T-helper 1 cell treated with Interleukin-12 subunit alpha and Interleukin-12 subunit beta and Interleukin-4 antibody, amounts not matched to agents 30 ng/mL and 1 ng/mL, for 36 hours (primary cell): ENCODE measurements around the gene CD80. TPM values are rescaled to one million over a fixed set of nuclear protein-coding genes. Genes with fewer than 3 reads are reported as not detected.
"Not testable (repeated sequence)": the region's sequence is repeated elsewhere in the genome, so short reads cannot be mapped to it uniquely, and the experiment has no call there.

ENCODE experiments used
- intact Hi-C: fragments of 100-400 bp; cut with micrococcal nuclease; formaldehyde crosslinking; loops from one replicate; pipeline ENCODE4 v1.15.1; 2024
- total RNA-seq: library from RNA; stranded (reverse); gene quantifications from 2 replicates; pipeline ENCODE4 v1.2.3, GENCODE V29; 2022

Gene CD80
- total RNA-seq, 1 donor from 2014 or later, result 17.7 TPM

DNA sequence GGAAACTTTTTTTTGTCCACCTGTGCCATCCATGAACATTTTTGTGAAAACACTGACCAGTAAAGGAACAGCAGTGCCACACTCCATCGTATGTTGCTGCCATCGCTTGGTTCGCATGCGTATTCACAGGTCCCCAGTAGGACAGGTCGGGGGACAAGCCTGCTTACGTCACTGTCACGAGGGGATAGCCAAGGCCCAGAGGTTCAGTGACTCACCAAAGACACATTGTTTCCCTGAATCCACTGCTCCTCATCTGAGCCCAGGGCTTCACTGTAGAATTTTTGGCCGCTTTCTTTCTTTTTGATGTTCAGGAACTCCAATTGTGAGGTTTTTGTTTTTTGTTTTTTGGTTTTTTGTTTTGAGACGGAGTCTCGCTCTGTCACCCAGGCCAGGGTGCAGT is 25.8 kb upstream of the CD80 start:
- intact Hi-C loops, result no loop called here

DNA sequence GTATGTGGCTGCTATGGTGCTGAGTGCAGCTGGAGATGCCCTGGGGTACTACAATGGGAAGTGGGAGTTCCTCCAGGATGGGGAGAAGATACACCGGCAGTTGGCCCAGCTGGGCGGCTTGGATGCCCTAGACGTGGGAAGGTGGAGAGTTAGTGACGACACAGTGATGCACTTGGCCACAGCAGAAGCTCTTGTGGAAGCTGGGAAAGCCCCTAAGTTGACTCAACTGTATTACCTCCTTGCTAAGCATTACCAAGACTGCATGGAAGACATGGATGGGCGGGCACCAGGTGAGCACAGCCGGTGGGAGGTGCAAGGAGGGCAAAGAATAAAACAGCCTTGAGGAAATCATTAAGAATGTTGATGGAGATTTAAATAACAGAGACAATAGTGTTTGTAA is 22.8 kb upstream of the CD80 start:
- intact Hi-C loops, result loop anchor here (2.0 kb wide), 1 partner anchor 17 kb away; no protein-coding TSS in a partner anchor

DNA sequence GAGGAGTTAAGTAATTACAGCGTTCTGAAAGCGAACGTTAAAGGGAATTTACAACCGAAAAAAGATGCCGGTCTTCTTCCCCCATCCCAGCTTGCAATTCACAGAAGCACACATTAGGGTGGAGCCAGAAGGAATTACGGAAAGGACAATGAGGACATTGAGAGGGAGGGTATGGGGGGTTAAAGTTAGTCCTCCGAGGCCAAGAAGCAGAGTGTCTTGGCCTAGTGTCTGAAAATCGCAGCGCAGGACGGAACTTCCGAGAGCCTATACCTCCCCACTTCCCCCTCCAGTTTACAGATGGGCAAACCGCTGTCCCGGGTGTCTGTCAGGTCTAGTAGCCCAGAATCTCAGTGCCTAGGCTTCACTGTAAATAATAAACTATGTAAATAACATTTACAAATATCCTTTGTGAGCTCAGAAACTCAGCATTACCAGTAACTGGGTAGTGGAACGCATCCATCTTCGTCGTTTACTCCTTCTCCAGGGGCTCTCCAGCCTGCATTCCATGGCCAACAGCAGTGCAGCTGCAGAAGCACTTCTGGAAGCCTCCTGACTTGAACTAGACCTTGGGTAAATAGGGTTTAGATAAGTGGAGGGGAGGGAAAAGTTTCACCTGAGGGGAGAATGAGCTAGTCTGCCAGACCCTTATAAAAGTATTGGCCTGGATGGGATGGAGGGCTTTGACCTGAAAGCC is 20.8 kb upstream of the CD80 start:
- intact Hi-C loops, result loop anchor here (1.0 kb wide), 1 partner anchor 21 kb away; the partner anchor contains the start of gene CD80

DNA sequence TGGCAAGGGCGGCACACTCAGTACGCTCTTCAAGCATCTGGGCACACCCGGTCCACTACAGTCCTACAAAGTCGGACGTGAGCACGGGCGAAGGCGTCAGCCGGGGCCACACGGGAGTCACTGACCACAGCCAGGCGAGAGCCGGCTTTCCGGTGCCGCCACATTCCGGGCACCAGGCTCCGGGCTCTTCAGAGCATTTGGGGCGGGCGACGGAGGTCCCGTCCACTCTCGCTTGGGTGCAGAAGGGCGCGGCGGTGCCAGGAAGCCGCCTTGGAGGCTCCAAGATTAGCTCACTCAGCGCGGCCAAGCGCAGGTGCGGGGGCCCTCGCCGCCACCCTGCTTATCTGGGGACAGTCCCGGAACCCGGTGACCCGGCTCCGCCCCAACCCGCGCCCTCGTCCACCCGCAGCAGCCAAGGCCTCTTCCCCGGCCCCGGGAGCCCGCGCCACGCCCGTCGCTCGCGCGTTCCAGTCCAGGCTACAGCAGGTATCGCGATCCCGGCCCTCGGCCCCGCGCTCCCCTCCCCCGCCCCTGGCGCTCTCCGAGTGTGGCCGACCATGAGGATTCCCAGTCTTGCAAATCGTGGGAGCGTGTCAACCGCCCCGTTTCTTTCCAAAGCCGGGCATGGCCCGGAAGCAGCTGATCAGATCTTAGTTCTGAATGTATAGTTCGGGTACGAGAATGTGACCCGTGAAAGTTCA is 20.1 kb upstream of the CD80 start, which contains the start of gene ADPRH:
ADPRH (plus strand) TSS at position 127 of the 701 bp plus-strand sequence. CDS start 2,678 bp downstream, outside the sequence.
- intact Hi-C loops, result loop anchor here (1.0 kb wide), 4 partner anchors 20 to 97 kb away; partner anchors contain the start of genes CD80 and TIMMDC1

DNA sequence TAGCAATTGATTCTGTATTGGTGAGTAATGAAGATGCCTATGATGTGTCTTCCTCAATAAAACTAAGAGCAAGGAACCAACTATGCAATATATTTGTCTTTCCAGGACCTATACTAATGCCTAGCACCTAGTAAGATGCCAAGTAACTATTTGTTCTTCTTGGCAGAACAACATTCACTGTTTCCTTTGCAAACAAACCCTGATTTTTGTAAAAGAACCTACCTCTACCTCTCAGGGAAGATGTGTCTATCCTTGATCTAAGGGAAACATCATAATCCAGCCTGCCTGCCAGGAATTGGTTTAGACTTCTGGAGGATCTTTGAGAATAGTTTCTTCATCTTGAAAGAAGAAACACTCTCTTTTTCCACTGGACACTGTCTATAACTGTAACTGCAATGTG is 16.1 kb upstream of the CD80 start:
- intact Hi-C loops, result no loop called here

DNA sequence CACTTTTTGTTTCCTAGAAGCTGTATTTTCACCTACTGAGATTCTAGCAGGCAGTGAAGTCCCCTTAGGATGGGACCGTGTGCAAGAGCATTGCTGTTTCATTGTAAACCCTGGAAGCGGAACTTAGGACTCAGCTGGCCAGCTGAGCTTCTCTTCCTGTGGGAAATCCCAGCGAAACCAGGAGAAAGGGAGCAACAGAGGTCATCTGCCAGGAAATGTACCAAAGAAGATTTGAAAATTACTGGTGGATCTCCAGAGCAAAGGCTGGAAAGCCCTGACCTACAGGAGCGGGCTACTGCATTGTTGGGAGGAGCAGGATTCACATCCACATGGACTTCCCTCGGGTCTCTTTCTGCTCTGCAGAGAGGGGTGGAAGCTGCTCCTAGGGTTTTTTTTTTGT is 12.3 kb upstream of the CD80 start:
- intact Hi-C loops, result no loop called here

DNA sequence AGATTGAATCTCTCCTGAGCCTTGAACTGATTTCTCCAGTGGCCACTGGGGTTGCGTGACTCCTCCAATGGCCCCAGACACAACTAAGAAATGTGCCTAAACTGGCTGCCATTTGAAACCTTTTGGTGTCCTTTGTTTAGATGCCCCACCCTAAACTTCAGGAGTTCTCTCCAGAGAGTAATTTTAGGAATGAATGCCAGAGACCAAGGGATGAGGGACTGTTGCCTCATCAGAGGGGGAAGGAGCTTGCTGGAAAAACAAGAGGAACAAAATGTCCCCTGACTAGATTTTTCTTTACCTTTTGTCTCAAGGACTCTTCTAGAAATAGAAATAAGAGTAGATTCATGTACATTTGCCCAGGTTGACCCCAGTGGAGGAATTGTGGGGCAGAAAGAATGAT is 11.8 kb upstream of the CD80 start:
- intact Hi-C loops, result no loop called here

DNA sequence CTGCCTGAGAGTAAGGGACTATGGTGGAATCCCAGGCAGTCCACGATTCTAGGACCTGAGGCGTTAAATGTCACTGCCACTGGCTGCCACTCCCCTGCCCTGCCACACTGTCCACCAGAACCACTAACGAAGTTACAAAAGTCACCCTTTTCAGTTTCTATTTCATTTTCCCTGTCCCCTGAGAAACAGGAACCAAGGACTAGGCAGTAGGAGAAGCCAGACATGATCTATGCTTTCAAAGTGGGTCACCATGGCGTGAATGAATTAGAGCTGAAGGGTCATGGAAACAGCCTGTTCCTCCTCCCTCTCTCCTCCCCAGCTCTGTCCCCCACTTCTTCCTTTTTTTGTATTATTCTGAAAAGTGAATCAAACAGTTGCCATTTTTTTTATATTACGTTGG is 10.8 kb upstream of the CD80 start:
- intact Hi-C loops, result no loop called here

DNA sequence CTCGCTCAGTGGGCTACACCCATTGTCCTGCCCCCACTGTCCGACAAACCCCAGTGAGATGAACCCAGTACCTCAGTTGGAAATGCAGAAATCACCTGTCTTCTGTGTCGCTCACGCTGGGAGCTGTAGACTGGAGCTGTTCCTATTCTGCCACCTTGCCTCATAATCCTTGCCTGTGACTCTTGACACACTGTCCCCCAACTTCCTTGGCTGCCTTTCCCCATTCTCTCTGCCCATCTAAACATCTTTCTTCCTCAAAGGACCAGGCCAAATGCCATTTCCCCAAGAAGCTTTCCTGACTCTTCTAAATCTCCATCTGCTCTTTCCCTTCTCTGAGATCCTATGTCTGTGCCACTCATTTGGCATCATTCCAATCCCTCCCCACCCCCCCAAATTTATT is 9.7 kb upstream of the CD80 start:
- intact Hi-C loops, result no loop called here

DNA sequence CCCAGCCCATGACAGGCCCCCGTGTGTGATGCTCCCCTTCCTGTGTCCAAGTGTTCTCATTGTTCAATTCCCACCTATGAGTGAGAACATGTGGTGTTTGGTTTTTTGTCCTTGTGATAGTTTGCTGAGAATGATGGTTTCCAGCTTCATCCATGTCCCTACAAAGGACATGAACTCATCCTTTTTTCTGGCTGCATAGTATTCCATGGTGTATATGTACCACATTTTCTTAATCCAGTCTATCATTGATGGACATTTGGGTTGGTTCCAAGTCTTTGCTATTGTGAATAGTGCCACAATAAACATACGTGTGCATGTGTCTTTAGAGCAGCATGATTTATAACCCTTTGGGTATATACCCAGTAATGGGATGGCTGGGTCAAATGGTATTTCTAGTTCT is 3.9 kb upstream of the CD80 start:
- intact Hi-C loops, result not testable (repeated sequence)

DNA sequence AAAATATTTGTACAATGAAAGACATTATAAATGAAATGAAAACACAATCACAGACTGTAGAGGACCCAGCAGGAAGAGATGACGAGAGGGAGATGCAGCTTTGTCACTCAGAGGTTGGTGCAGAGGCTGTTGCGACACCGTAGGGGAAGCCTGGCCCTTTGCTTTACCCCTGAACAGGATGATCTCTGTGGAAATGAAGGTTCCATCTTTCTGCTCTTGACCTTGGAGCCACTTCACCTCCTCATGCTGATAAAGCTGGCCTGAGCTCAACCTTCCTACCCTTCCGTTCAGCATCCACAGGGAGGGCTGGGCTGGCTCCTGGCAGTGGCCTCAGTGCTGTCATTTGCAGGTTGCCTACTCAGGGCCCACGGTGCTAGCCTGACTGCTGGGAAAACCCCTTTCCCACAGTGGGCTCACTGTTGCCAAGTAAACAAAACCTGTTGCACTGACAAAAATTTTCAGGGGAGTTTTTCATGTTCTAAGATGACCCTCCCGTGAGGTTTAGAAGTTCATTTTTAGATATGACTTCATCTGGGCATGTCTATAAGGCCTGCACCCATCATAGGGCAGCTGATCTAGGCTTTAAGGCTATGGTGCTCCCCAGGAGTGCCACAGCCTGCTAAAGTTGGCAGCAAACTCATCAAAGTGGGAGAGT is 3.0 kb upstream of the CD80 start:
- intact Hi-C loops, result loop anchor here (1.0 kb wide), 3 partner anchors 76 to 533 kb away; no protein-coding TSS in a partner anchor

DNA sequence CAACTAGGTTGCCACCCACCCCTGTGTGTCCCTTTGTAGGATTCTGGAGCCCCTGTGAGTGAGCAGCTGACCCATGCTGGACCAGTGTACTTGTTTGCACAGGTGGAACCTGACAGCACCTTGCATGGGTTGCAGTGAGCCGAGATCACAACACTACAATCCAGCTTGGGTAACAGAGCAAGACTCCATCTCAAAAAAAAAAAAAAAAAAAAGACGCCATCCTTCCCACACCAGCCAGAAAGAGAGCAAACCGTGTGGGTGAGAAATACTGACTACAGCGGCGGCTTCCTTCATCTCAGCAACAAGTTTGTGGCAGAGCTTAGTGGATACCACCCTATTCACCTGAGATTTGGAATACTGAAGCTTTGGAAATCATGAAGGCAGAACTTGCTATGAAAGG is 746 bp upstream of the CD80 start:
- intact Hi-C loops, result no loop called here

DNA sequence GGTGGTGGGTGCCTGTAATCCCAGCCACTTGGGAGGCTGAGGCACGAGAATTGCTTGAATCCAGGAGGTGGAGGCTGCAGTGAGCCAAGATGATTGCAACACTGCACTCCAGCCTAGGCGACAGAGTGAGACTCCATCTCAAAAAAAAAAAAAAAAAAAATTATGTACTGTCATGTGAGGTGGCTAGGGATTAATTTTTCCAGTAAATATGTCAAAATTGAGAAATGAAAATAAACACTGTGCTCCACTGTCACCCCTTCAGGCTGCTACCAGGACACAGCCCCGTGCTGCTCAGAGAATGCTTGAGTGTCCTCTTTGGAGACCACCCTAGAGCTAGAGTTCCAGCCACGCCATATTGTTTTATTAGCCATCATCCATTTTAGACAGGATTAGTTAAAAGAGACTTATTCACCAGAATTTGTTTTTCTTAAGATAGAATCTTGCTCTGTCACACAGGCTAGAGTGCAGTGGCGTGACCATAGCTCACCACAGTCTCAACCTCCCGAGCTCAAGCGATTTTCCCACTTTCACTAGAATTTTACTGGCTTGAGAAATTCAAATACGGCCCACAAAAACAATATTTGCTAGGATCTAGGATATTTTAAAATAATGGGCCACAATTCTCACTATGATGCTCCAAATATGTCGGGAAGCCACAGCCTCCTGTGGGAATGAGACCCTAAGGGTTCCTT is 642 bp downstream of the CD80 start:
- intact Hi-C loops, result loop anchor here (1.0 to 5.0 kb wide), 15 partner anchors 22 to 676 kb away; partner anchors contain the start of genes ARHGAP31, B4GALT4, GSK3B and TIMMDC1

DNA sequence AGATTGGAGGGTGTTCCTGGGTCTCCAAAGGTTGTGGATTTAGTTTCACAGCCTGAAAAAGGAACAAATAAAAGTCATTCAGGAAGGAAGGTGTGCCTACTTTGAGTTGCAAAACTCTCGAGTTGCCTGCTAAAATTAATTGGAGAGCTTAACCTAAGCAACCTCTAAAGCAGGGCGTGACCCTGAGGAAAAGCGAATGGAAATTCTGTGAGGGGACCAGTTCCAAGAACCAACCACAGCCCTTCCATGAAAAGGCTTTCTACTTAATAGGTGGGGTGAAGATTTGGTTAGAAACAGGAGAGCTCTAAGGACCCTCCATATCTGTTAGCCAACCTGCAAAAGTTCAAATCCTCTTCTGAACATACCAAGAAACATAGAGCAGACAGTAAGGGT is 1.5 kb downstream of the CD80 start:
- intact Hi-C loops, result loop anchor here (2.0 to 5.0 kb wide), 6 partner anchors 51 to 537 kb away; partner anchors contain the start of genes ARHGAP31, B4GALT4 and GSK3B

DNA sequence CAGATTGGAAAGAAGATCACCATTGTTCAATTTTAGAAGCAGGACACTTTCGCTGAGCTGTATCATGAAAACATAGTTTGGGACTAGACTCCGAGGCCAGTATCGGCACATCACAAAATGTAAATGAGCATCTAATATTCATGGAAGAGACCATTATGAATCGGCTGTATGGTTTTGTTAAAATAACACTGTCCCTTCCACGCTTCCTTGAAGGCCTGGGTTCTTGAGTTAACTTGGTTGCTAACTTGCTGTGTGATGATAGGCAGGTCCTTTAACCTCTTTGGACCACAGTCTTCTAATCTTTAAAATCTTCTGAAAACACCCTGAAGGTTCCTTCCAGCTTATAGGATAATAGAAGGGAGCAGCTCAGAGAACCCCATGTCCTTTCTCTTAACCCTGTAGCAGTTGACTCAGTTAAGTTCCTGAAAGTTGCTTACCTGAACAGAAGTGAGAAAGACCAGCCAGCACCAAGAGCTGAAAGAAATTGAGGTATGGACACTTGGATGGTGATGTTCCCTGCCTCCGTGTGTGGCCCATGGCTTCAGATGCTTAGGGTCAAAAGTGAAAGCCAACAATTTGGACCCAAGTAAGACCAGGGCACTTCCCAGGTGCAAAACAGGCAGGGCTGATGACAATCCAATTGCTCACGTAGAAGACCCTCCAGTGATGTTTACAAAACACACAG is 2.1 kb downstream of the CD80 start:
- intact Hi-C loops, result loop anchor here (5.0 kb wide), 3 partner anchors 175 to 265 kb away; partner anchors contain the start of gene ARHGAP31

DNA sequence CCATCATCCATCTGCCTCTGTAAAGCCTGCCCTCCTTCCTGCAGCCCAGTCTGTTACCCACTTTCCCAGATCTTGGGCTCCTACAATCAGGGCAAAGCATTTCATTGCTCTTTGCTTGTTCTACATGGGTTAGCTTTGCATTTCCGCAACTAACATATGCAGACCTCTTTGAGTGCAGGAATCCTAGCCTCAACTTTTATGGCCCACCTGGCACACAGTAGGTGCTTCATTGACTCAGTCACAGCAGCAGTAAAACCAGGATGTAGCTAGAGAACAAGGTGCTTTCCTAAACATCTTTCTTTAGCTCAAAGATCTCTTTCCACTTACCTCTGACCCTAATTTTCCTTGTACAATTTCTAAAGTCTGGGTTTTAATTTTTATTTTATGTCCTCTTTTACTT is 3.5 kb downstream of the CD80 start:
- intact Hi-C loops, result loop anchor here (5.0 kb wide), 3 partner anchors 174 to 264 kb away; partner anchors contain the start of gene ARHGAP31

DNA sequence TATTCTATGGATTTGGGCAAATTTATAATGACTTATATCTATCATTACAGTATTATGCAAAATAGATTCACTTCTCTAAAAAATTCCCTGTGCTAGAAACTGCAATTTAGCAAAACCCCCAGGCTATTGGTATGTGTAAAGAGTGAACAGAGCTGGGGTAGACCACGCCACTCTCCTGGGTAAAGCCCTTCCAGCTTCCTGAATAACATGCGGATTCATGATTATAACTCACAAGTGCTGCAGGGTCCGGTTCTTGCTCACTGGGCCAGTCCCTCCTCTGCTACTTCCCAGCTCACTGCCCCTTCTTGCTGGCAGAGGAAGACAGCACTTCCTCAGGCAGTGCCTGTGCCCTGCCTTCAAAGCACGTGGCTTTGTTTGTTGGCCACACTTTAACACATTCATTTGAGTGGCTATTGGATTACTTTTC is 4.1 kb downstream of the CD80 start:
- intact Hi-C loops, result loop anchor here (5.0 kb wide), 3 partner anchors 173 to 263 kb away; partner anchors contain the start of gene ARHGAP31

DNA sequence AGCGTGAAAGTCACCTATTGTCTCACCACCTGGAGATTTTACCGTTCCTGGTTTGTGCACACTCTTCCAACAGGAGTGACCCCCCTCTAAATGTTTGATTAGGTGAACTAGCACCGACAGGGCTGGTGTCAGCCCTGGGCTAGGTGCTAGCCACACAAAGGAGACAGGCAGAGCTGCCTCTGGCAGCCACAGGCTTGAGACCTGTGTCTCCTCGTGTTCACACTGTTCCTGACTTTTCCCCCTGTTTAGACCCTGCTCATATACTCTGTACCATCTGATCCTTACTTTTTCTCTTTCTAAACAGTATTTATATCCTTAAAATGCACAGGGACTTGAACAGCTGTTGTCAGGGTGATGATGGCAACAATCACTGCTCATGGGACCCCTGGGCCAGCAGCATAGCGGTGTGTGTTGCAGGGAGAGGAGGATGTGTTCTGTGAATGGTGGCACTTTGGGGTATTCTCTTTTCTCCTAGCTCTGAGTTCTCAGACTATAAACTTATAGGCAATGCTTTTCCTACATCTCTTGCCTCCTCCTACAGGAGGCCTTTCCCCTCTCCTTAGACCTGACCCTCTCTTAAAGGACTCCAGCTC is 5.5 kb downstream of the CD80 start:
- intact Hi-C loops, result no loop called here

DNA sequence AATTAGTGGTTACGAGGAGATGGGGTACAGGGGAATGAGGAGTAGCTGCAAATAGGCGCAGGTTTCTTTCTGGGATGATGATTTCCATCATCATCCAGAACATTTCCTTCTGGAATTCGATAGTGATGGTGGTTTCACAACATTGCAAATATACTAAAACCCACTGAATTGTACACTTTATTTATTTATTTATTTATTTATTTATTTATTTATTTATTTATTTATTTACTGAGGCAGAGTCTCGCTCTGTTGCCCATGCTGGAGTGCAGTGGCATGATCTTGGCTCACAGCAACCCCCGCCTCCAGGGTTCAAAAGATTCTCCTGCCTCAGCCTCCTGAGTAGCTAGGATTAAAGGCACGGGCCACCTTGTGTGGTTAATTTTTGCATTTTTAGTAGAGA is 6.5 kb downstream of the CD80 start:
- intact Hi-C loops, result not testable (repeated sequence)

DNA sequence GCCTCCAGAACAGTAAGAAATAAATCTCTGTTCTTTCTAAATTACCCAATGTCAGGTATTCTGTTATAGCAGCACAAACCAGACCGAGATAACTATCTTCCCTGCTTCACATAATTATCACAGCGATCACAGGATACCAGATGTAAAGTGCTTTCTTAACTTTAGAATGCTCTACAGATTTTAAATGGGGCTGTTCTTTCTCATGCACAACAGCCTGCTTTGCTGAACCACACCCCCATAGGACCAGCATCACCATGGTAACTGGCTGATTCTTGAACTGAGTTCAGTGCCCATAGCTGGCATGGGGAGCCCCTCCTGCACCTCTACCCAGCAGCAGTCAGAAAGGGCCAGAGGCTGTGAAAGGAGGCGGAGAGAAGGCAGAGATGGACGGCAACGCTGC is 7.8 kb downstream of the CD80 start:
- intact Hi-C loops, result no loop called here
